Type B pancreatic cell (in vitro differentiated cells): Measurements from ENCODE around the gene ANKS1A. TPM values are rescaled to one million over a fixed set of nuclear protein-coding genes. Genes with fewer than 3 reads are reported as not detected.

Experiments used
- DNase-seq: peaks from one replicate; pipeline ENCODE4 v3.0.0; 2021; ENCODE audit warnings: mixed read lengths; ENCODE audit not compliant: unreplicated experiment; ENCODE audit errors: extremely low spot score
- H3K27ac Mint-ChIP-seq: 2 replicates; pipeline ENCODE4 v1.8.0; 2021; ENCODE audit warnings: mild to moderate bottlenecking, mixed read lengths
- H3K27me3 Mint-ChIP-seq: 2 replicates; pipeline ENCODE4 v1.8.0; 2021; ENCODE audit warnings: mixed read lengths
- H3K36me3 Mint-ChIP-seq: 2 replicates; pipeline ENCODE4 v1.8.0; 2021; ENCODE audit warnings: mixed read lengths
- H3K4me1 Mint-ChIP-seq: one replicate; pipeline ENCODE4 v1.8.0; 2021; ENCODE audit warnings: mixed read lengths; ENCODE audit not compliant: unreplicated experiment
- H3K4me3 Mint-ChIP-seq: 2 replicates; pipeline ENCODE4 v1.8.0; 2021; ENCODE audit warnings: mild to moderate bottlenecking, mixed read lengths
- H3K9me3 Mint-ChIP-seq: 2 replicates; pipeline ENCODE4 v1.8.0; 2021; ENCODE audit warnings: mixed read lengths
- total RNA-seq: library from RNA; stranded (reverse); gene quantifications from 2 replicates; pipeline ENCODE4 v1.2.1, GENCODE V29; 2021; ENCODE audit warnings: low replicate concordance
- TF ChIP-seq, protein P1 (sequence below): fragments of 200-600 bp; sonication (generic); conservative IDR thresholded peaks from 2 replicates; pipeline ENCODE4 v1.5.0; 2021; ENCODE audit warnings: antibody characterized with exemption, mild to moderate bottlenecking

The ANKS1A gene
- total RNA-seq, 1 donor from 2014 or later, result 28.0 TPM

DNA sequence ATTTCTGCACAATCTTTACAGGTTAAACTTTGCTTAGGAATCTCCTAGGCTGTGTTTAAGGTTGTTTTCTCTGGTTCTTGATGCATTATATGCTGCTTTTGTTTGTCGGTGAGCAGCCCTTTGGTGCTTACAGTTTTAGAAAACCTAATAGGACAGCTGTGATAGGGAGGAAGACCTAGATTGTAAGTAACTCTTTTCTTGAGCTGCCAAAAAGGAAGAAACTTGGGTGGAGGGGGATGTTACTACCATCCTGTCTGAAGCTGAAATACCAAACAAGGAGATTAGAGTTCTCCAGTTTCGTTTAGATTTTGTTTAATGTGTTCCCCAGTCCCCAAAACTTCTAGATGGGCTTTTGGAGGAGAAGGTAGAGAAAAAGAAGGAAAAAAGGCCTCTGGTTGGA lies 72.0 kb downstream of the ANKS1A start:
- H3K9me3 Mint-ChIP-seq, result no peaks in the 10 kb centered on the region
- H3K4me3 Mint-ChIP-seq, result no peak overlapping the region
- peaks cover 2% of the 10 kb centered on the region for H3K36me3 Mint-ChIP-seq
- H3K27ac Mint-ChIP-seq, result no peak overlapping the region
- H3K4me1 Mint-ChIP-seq, result peaks cover 17% of the 10 kb centered on the region
- H3K27me3 Mint-ChIP-seq, result no peaks in the 10 kb centered on the region
- no peak for DNase-seq
- TF ChIP-seq, protein P1, sequence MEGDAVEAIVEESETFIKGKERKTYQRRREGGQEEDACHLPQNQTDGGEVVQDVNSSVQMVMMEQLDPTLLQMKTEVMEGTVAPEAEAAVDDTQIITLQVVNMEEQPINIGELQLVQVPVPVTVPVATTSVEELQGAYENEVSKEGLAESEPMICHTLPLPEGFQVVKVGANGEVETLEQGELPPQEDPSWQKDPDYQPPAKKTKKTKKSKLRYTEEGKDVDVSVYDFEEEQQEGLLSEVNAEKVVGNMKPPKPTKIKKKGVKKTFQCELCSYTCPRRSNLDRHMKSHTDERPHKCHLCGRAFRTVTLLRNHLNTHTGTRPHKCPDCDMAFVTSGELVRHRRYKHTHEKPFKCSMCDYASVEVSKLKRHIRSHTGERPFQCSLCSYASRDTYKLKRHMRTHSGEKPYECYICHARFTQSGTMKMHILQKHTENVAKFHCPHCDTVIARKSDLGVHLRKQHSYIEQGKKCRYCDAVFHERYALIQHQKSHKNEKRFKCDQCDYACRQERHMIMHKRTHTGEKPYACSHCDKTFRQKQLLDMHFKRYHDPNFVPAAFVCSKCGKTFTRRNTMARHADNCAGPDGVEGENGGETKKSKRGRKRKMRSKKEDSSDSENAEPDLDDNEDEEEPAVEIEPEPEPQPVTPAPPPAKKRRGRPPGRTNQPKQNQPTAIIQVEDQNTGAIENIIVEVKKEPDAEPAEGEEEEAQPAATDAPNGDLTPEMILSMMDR, result no peak

DNA sequence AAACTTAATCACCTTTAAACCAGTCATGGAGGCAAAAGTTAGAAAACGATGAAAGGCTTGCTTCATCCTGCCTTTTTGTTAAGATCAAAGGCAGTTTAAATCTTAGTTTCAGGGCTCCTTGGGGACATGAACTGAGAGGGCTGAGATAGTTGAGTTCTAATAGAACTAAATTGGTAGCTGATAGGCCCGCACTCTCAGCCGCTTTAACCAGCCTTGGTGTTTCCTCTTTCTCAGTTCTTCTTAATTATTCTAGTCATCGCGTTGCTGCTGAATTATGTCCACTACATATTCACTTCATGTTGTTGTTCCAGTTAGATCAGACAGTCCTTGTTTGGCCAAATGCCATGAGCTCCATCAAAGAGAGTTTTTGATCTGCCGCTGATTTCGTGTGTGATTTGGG lies 72.5 kb downstream of the ANKS1A start:
- Mint-ChIP-seq H3K27ac (no peak overlapping the region), H3K4me3 (no peak overlapping the region), H3K9me3 (no peaks in the 10 kb centered on the region), H3K36me3 (no peaks in the 10 kb centered on the region), H3K4me1 (peaks cover 17% of the 10 kb centered on the region), H3K27me3 (no peaks in the 10 kb centered on the region)
- DNase-seq, result no peak
- TF ChIP-seq, protein P1, result no peak

DNA sequence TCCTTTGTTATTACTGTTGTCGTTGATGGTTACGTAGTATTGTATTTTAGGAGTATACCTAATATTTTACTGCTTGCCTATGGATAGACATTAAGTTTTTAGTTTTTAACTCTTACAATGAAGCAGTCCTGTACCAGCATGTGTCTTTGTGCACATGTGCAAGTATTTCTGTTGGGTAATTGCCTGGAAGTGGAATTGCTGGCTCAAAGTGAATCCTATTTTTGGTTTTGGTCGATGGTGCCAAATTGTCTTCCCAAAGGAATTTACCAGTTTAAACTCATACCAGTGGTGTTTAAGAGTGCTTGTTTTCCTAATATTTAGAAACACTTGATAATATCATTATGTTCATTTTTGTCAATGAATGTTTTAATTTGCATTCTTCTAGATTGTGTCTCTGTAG lies 75.5 kb downstream of the ANKS1A start:
- H3K36me3 Mint-ChIP-seq, result peaks cover 8% of the 10 kb centered on the region
- no peaks in the 10 kb centered on the region for H3K27me3 Mint-ChIP-seq
- H3K4me3 Mint-ChIP-seq, result no peak overlapping the region
- no peaks in the 10 kb centered on the region for H3K9me3 Mint-ChIP-seq
- H3K27ac Mint-ChIP-seq, result no peak overlapping the region
- DNase-seq, result no peak
- TF ChIP-seq, protein P1, result no peak
- H3K4me1 Mint-ChIP-seq, result peaks cover 22% of the 10 kb centered on the region

DNA sequence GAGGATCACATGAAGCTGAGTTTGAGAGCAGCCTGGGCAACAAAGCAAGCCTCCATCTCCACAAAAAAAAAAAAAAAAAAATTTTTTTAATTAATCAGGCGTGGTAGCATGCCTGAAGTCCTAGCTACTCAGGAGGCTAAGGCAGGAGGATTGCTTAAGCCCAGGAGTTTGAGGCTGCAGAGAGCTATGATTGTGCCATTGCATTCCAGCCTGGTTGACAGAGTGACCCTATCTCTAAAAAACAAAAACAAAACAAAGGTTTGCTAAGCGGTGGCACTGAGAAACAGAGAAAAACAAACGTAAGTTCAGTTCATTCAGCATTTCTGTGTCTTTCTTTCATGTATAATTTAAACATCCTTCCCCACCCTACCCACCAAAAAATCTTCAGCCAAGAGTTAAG lies 78.4 kb downstream of the ANKS1A start:
- peaks cover 22% of the 10 kb centered on the region for H3K36me3 Mint-ChIP-seq
- H3K27me3 Mint-ChIP-seq, result no peaks in the 10 kb centered on the region
- H3K4me1 Mint-ChIP-seq, result peaks cover 21% of the 10 kb centered on the region
- no peak overlapping the region for H3K4me3 Mint-ChIP-seq
- DNase-seq, result no peak
- H3K27ac Mint-ChIP-seq, result no peak overlapping the region
- TF ChIP-seq, protein P1, result no peak
- H3K9me3 Mint-ChIP-seq, result no peaks in the 10 kb centered on the region

DNA sequence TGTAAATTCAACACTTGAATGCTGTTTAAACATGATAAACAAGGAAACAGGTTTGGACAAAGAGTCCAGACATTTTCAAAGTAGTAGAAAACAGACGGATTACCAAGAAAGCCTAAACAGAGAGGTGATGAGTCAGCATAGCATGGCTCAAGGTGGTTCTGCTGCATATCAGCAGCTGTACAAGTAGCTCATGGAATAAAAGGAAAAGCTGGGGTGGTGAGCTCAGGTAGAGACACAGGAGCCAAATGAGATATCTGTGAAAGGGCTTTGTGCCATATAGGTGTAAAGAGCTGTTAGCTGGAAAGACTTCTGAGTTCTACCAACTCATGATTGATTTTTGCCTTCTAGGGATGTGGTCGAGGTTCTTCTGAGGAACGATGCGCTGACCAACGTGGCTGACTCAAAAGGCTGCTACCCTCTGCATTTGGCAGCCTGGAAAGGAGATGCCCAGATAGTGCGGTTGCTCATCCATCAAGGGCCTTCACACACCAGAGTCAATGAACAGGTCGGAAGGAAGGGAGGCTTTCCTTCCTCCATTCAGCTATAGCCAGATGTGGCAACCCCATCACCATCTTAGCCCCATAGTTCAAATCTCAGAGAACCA lies 80.7 kb downstream of the ANKS1A start:
- H3K36me3 Mint-ChIP-seq, result peaks cover 22% of the 10 kb centered on the region
- no peak overlapping the region for H3K4me3 Mint-ChIP-seq
- DNase-seq, result no peak
- TF ChIP-seq, protein P1, result no peak
- H3K4me1 Mint-ChIP-seq, result peaks cover 16% of the 10 kb centered on the region
- H3K27me3 Mint-ChIP-seq, result no peaks in the 10 kb centered on the region
- no peaks in the 10 kb centered on the region for H3K9me3 Mint-ChIP-seq
- peak overlapping the region; percentile 21 for H3K27ac Mint-ChIP-seq

DNA sequence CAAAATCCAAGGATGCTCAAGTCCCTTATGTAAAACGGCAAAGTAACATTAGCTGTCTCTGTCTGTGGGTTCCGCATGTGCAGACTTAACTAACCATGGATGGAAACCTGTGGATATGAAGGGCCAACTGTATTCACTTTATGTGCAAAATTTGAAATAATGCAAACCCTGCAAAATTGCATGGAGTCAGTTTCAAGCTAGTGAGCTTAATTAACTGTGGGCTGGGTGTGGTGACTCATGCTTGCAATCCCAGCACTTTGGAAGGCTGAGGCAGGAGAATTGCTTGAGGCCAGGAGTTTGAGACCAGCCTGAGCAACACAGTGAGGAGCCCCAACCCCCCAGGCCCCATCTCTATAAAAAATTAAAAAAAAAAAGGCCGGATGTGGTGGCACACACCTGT lies 81.4 kb downstream of the ANKS1A start:
- H3K27me3 Mint-ChIP-seq, result no peaks in the 10 kb centered on the region
- DNase-seq, result no peak
- H3K27ac Mint-ChIP-seq, result no peak overlapping the region
- peaks cover 22% of the 10 kb centered on the region for H3K36me3 Mint-ChIP-seq
- TF ChIP-seq, protein P1, result no peak
- no peaks in the 10 kb centered on the region for H3K9me3 Mint-ChIP-seq
- peaks cover 16% of the 10 kb centered on the region for H3K4me1 Mint-ChIP-seq
- no peak overlapping the region for H3K4me3 Mint-ChIP-seq
